Uterus (tissue), 2 donors: ENCODE measurements around the gene ERICH2.

Experiments
- CTCF ChIP-seq, 4 experiments: fragments of 200-600 bp in 2 of 4; fragments of 450-650 bp in 2 of 4; sonication (generic) in 2 of 4; IDR thresholded peaks; one replicate each; pipeline ENCODE4 v1.5.1; 2016 to 2019; ENCODE audit warnings: antibody characterized with exemption in 4 of 4, mild to moderate bottlenecking in 2 of 4, moderate library complexity in 1 of 4
- POLR2A ChIP-seq, 2 donors: fragments of 450-650 bp; IDR thresholded peaks; one replicate each; pipeline ENCODE4 v1.6.1; 2016; ENCODE audit warnings: antibody characterized with exemption in 2 of 2, mild to moderate bottlenecking in 1 of 2, moderate library complexity in 1 of 2

- no peak for TF ChIP-seq CTCF (IDR thresholded peaks at IDR 0.05)
- TF ChIP-seq POLR2A (IDR thresholded peaks at IDR 0.05) = no peak
Observed at GRCh38 chr2:170745305-170745704, 24.9 kb upstream of the ERICH2 start.
